Kidney glomerular epithelial cell (primary cell): ENCODE data around the gene PLAAT3.
"Not testable (repeated sequence)": the region's sequence is repeated elsewhere in the genome, so short reads cannot be mapped to it uniquely, and the experiment has no call there.

Experiments used
- DNase-seq: peaks from one replicate; lab custom pipeline; 2025; lab: John Stamatoyannopoulos, UW

Gene PLAAT3

DNA sequence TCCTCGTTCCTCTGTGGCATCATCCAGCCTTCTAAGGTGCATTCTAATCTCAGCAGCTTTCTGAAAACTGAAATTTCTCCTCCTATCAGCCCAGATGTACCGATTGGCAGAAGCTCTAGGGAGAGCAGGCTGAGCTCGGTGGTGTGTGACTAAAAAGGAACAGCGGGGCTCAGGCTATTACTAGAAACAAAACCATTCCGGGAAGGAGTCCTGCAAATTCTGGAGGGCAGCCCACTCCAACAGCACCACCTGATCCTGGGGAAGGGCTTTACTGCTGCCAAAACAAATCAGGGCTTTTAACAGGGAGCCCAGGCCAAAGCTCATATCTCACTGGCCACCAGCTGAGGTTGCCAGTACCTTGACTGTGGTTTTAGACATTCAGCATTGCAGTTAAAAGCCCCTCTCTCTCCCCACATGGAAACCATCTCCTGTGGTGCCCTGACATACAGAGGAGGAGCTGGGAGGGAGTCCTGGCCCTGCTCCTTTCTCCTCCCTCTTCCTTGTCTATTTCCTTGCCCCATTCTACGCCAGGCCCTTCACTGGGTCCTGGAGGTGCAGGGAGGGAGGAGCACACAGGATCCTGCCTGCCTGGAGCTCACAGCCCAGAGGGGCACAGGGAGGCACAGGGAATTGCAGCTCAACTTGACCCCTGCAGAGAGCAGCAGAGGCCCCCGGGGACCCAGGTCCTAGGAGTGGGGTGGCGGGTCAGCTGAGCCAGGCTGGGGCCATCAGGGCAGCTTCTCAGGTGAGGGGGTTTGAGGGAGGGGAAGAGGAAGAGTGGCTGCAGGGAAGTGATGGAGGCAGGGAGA, 76.7 kb downstream of the PLAAT3 start:
- no peak for DNase-seq

DNA sequence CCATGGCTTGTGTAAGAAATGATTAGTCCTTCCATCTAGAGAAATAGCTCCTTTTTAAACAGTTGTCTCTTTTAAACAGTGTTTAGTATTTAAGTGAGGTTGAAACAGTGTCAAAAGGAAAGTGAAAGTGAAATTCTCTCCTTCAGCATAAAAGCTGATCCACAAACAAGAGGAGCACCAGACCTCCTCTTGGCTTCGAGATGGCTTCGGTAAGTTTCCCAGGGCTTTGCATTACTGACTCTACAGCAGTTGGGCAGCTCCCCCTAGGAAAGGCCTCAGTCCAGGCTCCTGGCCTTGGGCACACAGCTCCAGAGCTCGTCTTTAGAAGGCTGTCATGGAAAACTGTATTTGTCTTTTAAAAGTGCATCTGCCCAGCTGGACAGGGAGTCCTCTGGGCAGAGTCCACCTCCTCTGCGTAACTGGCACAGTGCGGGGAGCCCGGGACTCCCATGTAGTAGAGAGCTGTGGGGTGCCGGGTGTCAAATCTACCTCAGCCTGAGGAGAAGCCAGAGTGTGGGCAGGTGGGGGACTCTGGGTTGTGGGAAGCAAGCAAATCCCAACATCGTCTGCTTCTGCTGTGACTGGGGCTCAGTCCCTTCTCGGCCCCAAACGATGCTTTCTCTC, 77.5 kb downstream of the PLAAT3 start, which contains the start of gene PLAAT4:
Gene PLAAT4, plus strand, starts transcription at position 140 of the 624 bp plus-strand sequence. Its CDS starts 61 bp downstream, at position 201.
- no peak for DNase-seq

- DNase-seq, result no peak
Observed at GRCh38 chr11:63535734-63536133, 78.5 kb downstream of the PLAAT3 start.

DNA sequence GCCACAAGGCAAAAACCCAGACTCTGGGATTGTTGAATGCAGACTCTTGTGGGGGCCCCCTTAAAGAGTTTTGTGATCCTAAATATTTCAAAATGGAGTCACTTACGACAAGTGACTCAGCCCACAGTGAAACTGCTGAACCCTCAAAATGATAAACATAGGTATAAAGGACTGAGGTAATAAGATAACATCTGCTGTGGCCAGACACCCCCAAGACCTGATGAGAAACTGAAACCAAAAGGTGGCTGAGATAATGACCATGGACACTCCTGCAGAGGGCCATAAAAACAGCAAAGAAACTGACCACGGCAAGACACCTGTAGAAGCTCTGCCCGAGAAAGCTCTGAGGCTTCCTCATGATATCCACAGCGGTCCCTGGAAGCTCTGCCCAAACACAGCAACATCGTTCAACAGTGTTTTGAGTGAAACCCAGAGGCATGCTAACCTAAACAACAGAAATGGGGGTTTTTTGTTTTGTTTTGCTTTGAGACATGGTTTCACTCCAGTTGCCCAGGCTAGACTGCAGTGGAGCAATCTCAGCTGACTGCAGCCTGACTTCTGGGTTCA, 79.3 kb downstream of the PLAAT3 start:
- DNase-seq, result no peak

- DNase-seq, result no peak
Observed at GRCh38 chr11:63534076-63534475, 80.2 kb downstream of the PLAAT3 start.

- no peak for DNase-seq
Observed at GRCh38 chr11:63532799-63533475, 81.3 kb downstream of the PLAAT3 start.

DNA sequence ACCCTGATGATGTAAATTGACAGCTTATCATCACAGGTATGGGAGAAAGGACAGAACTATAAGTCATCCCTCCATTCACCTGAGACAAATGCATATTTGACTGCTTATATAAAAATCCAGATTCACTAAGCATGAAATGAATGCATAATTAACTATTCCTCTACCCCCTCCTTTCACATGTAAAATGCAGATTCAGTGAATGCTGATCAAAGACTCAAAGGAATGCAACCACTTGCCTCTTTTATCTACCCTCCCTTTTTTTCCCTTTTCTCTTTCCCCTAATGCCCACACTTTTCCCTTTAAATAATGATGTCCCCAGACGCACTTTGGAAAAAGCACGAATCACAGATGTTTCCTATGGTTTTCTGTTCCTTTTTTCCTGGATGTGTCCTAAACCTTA, 82.1 kb downstream of the PLAAT3 start:
- no peak for DNase-seq

- DNase-seq, result peak; percentile 70
Observed at GRCh38 chr11:63531074-63531792, 83.0 kb downstream of the PLAAT3 start.

GRCh38 chr11:63530021-63530420, 84.2 kb downstream of the PLAAT3 start:
- DNase-seq, result no peak

DNA sequence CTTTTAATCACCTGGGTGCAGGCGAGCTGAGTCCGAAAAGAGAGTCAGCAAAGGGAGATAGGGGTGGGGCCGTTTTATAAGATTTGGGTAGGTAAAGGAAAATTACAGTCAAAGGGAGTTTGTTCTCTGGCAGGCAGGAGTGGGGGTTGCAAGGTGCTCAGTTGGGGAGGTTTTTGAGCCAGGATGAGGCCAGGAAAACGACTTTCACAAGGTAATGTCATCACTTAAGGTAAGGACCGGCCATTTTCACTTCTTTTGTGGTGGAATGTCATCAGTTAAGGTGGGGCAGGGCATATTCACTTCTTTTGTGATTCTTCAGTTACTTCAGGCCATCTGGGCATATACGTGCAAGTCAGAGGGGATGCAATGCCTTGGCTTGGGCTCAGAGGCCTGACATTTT, 84.9 kb downstream of the PLAAT3 start:
- DNase-seq, result not testable (repeated sequence)

DNA sequence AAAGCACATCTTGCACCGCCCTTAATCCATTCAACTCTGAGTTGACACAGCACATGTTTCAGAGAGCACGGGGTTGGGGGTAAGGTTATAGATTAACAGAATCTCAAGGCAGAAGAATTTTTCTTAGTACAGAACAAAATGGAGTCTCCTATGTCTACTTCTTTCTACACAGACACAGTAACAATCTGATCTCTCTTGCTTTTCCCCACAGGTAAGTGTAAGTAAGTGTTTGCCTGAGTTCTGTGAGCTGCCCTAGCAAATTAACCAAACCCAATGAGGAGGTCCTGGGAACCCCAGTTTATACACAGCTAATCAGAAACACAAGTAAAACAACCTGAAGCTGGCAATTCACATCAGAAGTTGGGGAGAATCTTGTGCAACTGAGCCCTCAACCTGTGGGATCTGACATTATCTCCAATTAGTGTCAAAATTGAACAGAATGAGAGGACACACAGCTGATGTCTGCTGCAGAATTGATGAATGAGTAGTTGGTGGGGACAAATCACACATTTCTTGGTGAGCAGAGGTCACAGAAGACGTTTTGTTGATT, 85.4 kb downstream of the PLAAT3 start:
- DNase-seq, result not testable (repeated sequence)

DNA sequence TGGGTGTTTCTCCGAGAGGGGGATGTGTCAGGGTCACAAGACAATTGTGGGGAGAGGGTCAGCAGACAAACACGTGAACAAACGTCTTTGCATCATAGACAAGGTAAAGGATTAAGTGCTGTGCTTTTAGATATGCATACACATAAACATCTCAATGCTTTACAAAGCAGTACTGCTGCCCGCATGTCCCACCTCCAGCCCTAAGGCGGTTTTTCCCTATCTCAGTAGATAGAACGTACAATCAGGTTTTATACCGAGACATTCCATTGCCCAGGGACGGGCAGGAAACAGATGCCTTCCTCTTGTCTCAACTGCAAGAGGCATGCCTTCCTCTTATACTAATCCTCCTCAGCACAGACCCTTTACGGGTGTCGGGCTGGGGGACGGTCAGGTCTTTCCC, 86.1 kb downstream of the PLAAT3 start:
- DNase-seq, result not testable (repeated sequence)

DNA sequence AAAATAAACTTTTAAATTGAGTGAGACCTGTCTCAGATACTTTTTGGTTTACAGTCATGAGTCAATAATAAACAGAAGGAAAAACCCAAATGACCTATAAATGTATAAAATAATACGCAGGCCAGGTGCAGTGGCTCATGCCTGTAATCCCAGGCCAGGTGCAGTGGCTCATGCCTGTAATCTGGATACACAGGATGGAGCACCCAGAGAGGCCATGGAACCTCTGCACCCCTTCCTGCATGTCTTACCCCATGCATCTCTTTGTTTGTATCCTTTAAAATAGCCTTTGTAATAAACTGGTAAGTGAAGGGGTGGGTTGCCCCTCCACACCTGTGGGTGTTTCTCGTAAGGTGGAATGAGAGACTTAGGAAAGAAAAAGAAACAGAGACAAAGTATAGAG, 86.6 kb downstream of the PLAAT3 start:
- DNase-seq, result no peak
